GM21367 (cell line): ENCODE measurements around the gene SBNO1.

Source experiments
- ATAC-seq: cut with Tn5 transposase; IDR thresholded peaks from one replicate; pipeline ENCODE4 v1.9.1; 2021; ENCODE audit not compliant: unreplicated experiment

Gene SBNO1

GRCh38 chr12:123278101-123278627, 86.5 kb downstream of the SBNO1 start:
- peak; percentile 69 for ATAC-seq

GRCh38 chr12:123273166-123273565, 91.5 kb downstream of the SBNO1 start:
- ATAC-seq: no peak

- peak; percentile 43 for ATAC-seq
Observed at GRCh38 chr12:123271001-123271668, 93.5 kb downstream of the SBNO1 start.

- peak; percentile 9 for ATAC-seq
Observed at GRCh38 chr12:123270214-123271000, 94.2 kb downstream of the SBNO1 start.

GRCh38 chr12:123269896-123270213, 94.8 kb downstream of the SBNO1 start:
- ATAC-seq: no peak

GRCh38 chr12:123269395-123269892, 95.2 kb downstream of the SBNO1 start:
- no peak for ATAC-seq

- no peak for ATAC-seq
Observed at GRCh38 chr12:123268850-123269249, 95.8 kb downstream of the SBNO1 start.

GRCh38 chr12:123267991-123268843, 96.4 kb downstream of the SBNO1 start:
- ATAC-seq: no peak

GRCh38 chr12:123267335-123267920, 97.2 kb downstream of the SBNO1 start:
- no peak for ATAC-seq

GRCh38 chr12:123266679-123267277, 97.9 kb downstream of the SBNO1 start:
- no peak for ATAC-seq

GRCh38 chr12:123265851-123266678, 98.6 kb downstream of the SBNO1 start:
- no peak for ATAC-seq

- ATAC-seq: no peak
Observed at GRCh38 chr12:123264642-123265041, 100.0 kb downstream of the SBNO1 start.

GRCh38 chr12:123263196-123263817, 101.3 kb downstream of the SBNO1 start:
- ATAC-seq: no peak

GRCh38 chr12:123261196-123261595, 103.5 kb downstream of the SBNO1 start:
- ATAC-seq: no peak

- ATAC-seq: no peak
Observed at GRCh38 chr12:123260081-123260480, 104.6 kb downstream of the SBNO1 start.

GRCh38 chr12:123258593-123258992, 106.1 kb downstream of the SBNO1 start:
- ATAC-seq: no peak

- ATAC-seq: no peak
Observed at GRCh38 chr12:123254853-123255446, 109.7 kb downstream of the SBNO1 start.

GRCh38 chr12:123253641-123254459, 110.8 kb downstream of the SBNO1 start:
- no peak for ATAC-seq
